A673 (cell line): ENCODE data around the gene GRAMD1C. TPM values are rescaled to one million over a fixed set of nuclear protein-coding genes. Genes with fewer than 3 reads are reported as not detected.

Source experiments
- BruUV-seq: library from RNA; stranded (reverse); fragments of 400-500 nt; replicated peaks from 2 replicates; lab custom pipeline; 2021; lab: Mats Ljungman, UMichigan
- CTCF ChIA-PET: fragments of 300-600 bp; sonication (Branson Sonifier 250); formaldehyde crosslinking; loops from one replicate; lab custom pipeline; 2022; ENCODE audit warnings: antibody characterized with exemption; lab: Charles Lee
- POLR2A ChIA-PET: fragments of 300-600 bp; sonication (Branson Sonifier 250); formaldehyde crosslinking; loops from one replicate; lab custom pipeline; 2022; ENCODE audit warnings: antibody characterized with exemption; ENCODE audit not compliant: low non-redundant PET; lab: Charles Lee
- DNase-seq: peaks from one replicate; pipeline ENCODE4 v3.0.0-alpha.2; 2015; ENCODE audit warnings: low spot score
- H3K27ac ChIP-seq: fragments of 200-600 bp; sonication (generic); 2 replicates; pipeline ENCODE4 v1.5.1; 2016; ENCODE audit warnings: mixed run types, low read depth, mild to moderate bottlenecking, mixed read lengths, antibody characterized with exemption, low read length; ENCODE audit not compliant: poor library complexity, severe bottlenecking
- H3K27me3 ChIP-seq: fragments of 200-600 bp; sonication (generic); replicated peaks from 2 replicates; pipeline ENCODE4 v1.6.1; 2017; ENCODE audit warnings: mixed run types, low read depth, mild to moderate bottlenecking, mixed read lengths, antibody characterized with exemption, low read length; ENCODE audit not compliant: insufficient read depth, poor library complexity
- H3K36me3 ChIP-seq: fragments of 200-600 bp; sonication (generic); 2 replicates; pipeline ENCODE4 v1.6.1; 2016; ENCODE audit warnings: mixed run types, mild to moderate bottlenecking, mixed read lengths, antibody characterized with exemption, low read length; ENCODE audit not compliant: insufficient read depth, poor library complexity, severe bottlenecking
- H3K4me1 ChIP-seq: fragments of 200-600 bp; sonication (generic); 2 replicates; pipeline ENCODE4 v1.6.1; 2017; ENCODE audit warnings: mixed run types, mild to moderate bottlenecking, mixed read lengths, antibody characterized with exemption, low read length; ENCODE audit not compliant: insufficient read depth, poor library complexity, severe bottlenecking
- H3K4me3 ChIP-seq: fragments of 200-600 bp; sonication (generic); 2 replicates; pipeline ENCODE4 v1.5.1; 2016; ENCODE audit warnings: low read depth, mixed run types, mild to moderate bottlenecking, mixed read lengths, low read length; ENCODE audit not compliant: poor library complexity, severe bottlenecking
- H3K9me3 ChIP-seq: fragments of 200-600 bp; sonication (generic); 2 replicates; pipeline ENCODE4 v1.6.1; 2016; ENCODE audit warnings: mixed run types, low read depth, mild to moderate bottlenecking, mixed read lengths, antibody characterized with exemption, low read length; ENCODE audit not compliant: poor library complexity, severe bottlenecking
- EZH2 ChIP-seq: fragments of 200-600 bp; sonication (generic); IDR thresholded peaks from 2 replicates; pipeline ENCODE4 v1.6.1; 2017; ENCODE audit warnings: borderline replicate concordance, low read depth, mild to moderate bottlenecking, mixed read lengths, antibody characterized with exemption, low read length; ENCODE audit not compliant: poor library complexity, severe bottlenecking
- intact Hi-C: fragments of 100-400 bp; cut with micrococcal nuclease; formaldehyde crosslinking; loops from one replicate; pipeline ENCODE4 v1.10.0; 2022; ENCODE audit not compliant: unreplicated experiment
- total RNA-seq: library from RNA; stranded (reverse); gene quantifications from 2 replicates; pipeline ENCODE4 v1.2.3, GENCODE V29; 2021
- TF ChIP-seq, protein P1 (sequence below): fragments of 300-800, 200-600 bp; sonication (generic); conservative IDR thresholded peaks from 2 replicates; pipeline ENCODE4 v1.5.1; 2017; ENCODE audit warnings: low read depth, mild to moderate bottlenecking, antibody characterized with exemption, low read length, moderate library complexity, mixed read lengths

Gene GRAMD1C
- total RNA-seq, 1 experiment from 2014 or later = 3.1 TPM

DNA sequence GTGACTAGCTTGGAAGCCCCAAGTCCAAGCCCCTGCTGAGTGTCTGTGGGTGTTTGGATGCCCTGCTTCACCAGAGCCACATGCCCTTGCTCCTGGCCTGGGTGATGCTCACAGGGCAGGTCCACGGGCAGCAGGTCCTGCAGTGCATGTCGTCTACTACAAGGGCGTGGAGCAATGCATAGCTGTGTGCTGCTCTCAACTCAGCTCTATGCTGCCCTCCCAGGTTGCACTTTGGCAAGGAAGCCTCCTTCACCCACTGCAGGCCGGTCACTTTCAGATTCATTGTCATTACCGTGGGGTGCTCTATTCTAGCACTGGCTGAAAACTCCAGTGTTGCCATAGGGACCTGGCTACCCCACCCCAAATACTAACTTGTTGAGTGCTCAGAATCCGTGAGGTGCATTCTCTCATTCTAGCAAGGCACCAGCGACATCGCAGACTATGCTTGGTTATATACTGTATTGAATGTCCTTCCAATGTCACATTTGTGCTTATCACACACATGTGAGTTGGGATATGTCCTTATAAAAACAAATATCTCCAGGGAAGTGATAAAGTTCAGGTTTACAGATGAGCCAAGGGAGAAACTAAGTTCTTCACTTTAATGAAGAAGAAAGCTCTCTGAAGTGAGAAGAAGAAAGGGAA, 51.8 kb downstream of the GRAMD1C start:
- intact Hi-C loops = no loop called here
- Histone ChIP-seq H3K27me3 (no peaks in the 10 kb centered on the region), H3K4me1 (no peaks in the 10 kb centered on the region), H3K36me3 (no peaks in the 10 kb centered on the region), H3K27ac (no peak overlapping the region), H3K9me3 (no peaks in the 10 kb centered on the region), H3K4me3 (no peak overlapping the region)
- BruUV-seq = no TSS peak
- no peak for DNase-seq
- ChIA-PET CTCF (no interaction called here), POLR2A (no interaction called here)
- no peak for TF ChIP-seq EZH2
- TF ChIP-seq, protein P1, sequence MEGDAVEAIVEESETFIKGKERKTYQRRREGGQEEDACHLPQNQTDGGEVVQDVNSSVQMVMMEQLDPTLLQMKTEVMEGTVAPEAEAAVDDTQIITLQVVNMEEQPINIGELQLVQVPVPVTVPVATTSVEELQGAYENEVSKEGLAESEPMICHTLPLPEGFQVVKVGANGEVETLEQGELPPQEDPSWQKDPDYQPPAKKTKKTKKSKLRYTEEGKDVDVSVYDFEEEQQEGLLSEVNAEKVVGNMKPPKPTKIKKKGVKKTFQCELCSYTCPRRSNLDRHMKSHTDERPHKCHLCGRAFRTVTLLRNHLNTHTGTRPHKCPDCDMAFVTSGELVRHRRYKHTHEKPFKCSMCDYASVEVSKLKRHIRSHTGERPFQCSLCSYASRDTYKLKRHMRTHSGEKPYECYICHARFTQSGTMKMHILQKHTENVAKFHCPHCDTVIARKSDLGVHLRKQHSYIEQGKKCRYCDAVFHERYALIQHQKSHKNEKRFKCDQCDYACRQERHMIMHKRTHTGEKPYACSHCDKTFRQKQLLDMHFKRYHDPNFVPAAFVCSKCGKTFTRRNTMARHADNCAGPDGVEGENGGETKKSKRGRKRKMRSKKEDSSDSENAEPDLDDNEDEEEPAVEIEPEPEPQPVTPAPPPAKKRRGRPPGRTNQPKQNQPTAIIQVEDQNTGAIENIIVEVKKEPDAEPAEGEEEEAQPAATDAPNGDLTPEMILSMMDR = no peak

DNA sequence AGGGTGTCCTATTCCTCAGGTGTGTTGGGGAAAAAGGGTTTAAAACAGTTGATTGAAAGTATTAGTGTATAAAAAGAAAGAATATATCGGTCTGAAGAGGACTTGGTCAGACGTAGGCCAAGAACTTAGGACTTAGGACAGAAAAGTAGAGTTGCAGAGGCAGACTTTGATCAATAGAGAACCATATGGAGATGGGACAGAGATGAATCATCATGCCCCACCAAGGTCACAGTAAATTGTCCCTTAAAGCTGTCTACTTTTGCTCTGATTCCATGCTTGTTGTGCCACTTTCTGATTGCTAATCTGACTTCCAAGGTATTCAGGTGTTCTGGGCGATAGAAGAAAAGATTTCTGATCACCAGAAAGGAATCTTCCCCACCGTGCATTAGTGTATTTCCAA, 56.3 kb downstream of the GRAMD1C start:
- no TSS peak for BruUV-seq
- Histone ChIP-seq H3K4me1 (no peaks in the 10 kb centered on the region), H3K27ac (no peak overlapping the region), H3K9me3 (no peaks in the 10 kb centered on the region), H3K27me3 (no peaks in the 10 kb centered on the region), H3K4me3 (no peak overlapping the region), H3K36me3 (no peaks in the 10 kb centered on the region)
- TF ChIP-seq, protein P1 = no peak
- TF ChIP-seq EZH2 = no peak
- intact Hi-C loops = no loop called here
- POLR2A ChIA-PET = no interaction called here
- CTCF ChIA-PET = no interaction called here
- DNase-seq = no peak

DNA sequence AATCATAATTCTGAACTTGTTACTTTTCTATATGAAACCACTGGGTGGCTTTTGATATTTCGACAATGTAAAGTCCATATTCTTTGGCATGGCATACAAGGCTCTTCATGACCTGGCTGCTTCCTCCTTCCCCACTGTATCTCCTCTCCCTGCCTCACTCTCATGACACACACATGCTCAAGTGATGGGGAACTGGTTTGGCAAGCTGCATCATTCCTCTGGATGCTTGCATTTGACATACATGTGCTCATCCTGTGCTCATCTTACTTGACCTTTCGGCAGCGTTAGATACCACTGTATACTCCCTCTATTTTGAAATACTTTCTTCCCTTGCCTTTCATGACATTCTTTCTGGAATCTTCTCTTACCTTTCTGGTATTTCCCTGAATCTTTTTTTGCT, 57.4 kb downstream of the GRAMD1C start:
- Histone ChIP-seq H3K9me3 (no peaks in the 10 kb centered on the region), H3K4me3 (no peak overlapping the region), H3K36me3 (no peaks in the 10 kb centered on the region), H3K4me1 (no peaks in the 10 kb centered on the region), H3K27ac (no peak overlapping the region), H3K27me3 (no peaks in the 10 kb centered on the region)
- TF ChIP-seq EZH2 = no peak
- TF ChIP-seq, protein P1 = no peak
- POLR2A ChIA-PET = no interaction called here
- no peak for DNase-seq
- intact Hi-C loops = no loop called here
- CTCF ChIA-PET = no interaction called here
- BruUV-seq = no TSS peak
